Chondrocyte (in vitro differentiated cells): Measurements from ENCODE around the gene NBAS. TPM values are rescaled to one million over a fixed set of nuclear protein-coding genes. Genes with fewer than 3 reads are reported as not detected.

Source experiments
- DNase-seq: peaks from one replicate; pipeline ENCODE4 v3.0.0; 2021; ENCODE audit warnings: mixed read lengths, low spot score
- H3K27ac Mint-ChIP-seq: one replicate; pipeline ENCODE4 v1.8.0; 2021; ENCODE audit warnings: mild to moderate bottlenecking, moderate library complexity, mixed read lengths; ENCODE audit not compliant: unreplicated experiment
- H3K27me3 Mint-ChIP-seq: 2 replicates; pipeline ENCODE4 v1.8.0; 2021; ENCODE audit warnings: low read depth, mixed read lengths
- H3K36me3 Mint-ChIP-seq: 2 replicates; pipeline ENCODE4 v1.8.0; 2021; ENCODE audit warnings: low read depth, mixed read lengths
- H3K4me1 Mint-ChIP-seq: 2 replicates; pipeline ENCODE4 v1.8.0; 2021; ENCODE audit warnings: low read depth, mild to moderate bottlenecking, mixed read lengths
- H3K4me3 Mint-ChIP-seq: one replicate; pipeline ENCODE4 v1.8.0; 2021; ENCODE audit warnings: mild to moderate bottlenecking, moderate library complexity, mixed read lengths; ENCODE audit not compliant: unreplicated experiment
- H3K9me3 Mint-ChIP-seq: 2 replicates; pipeline ENCODE4 v1.8.0; 2021; ENCODE audit warnings: low read depth, mixed read lengths
- CTCF ChIP-seq: fragments of 200-600 bp; sonication (generic); IDR thresholded peaks from 2 replicates; pipeline ENCODE4 v1.5.0; 2021; ENCODE audit warnings: antibody characterized with exemption, mild to moderate bottlenecking, moderate library complexity
- total RNA-seq: library from RNA; stranded (reverse); gene quantifications from 3 replicates; pipeline ENCODE4 v1.2.1, GENCODE V29; 2021

Gene NBAS
- total RNA-seq, 1 donor from 2014 or later: 47.6 TPM

DNA sequence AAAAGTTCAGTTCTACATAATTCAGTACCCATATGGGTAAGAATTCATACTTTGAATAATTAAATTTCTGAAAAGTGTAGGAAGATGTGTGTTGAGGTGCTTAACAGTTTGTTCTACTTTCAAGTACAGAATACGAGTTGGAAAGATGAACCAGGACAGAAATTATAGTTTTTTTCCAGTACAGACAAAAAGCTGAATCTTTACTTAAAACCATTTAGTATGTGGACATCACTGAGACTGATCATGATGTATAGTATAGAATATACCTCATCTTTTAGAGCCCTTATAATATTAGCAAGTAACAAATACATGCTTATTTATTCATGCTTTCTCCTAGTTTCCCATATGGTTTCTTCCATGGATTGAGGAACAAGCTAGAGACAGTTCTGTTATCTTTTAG, 40.5 kb upstream of the NBAS start:
- Mint-ChIP-seq H3K4me1 (no peaks in the 10 kb centered on the region), H3K27ac (no peak overlapping the region), H3K9me3 (no peaks in the 10 kb centered on the region), H3K36me3 (peaks cover 46% of the 10 kb centered on the region), H3K27me3 (no peaks in the 10 kb centered on the region), H3K4me3 (no peak overlapping the region)
- DNase-seq: no peak
- no peak for TF ChIP-seq CTCF

GRCh38 chr2:15599994-15600393, 38.9 kb upstream of the NBAS start:
- H3K36me3 Mint-ChIP-seq: peaks cover 51% of the 10 kb centered on the region

DNA sequence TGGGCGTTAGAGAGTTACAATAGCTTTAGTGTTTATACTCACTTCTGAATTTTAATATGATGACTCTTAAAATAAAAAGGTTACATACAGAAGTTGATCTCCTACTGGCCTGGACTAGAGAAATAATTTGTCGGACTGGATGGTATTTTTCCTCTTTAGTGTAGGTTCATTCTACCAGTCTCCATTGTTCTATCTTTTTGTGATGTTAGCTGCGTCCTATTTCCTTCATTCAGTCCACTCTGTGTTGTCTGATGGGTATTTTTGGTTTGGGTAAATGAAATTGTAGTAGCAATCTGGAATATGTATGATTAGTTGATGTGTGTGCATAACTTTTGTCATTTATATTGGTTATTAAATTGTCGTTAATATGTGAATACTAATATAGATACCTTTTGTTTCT, 35.8 kb upstream of the NBAS start:
- no peak for DNase-seq
- no peak overlapping the region for H3K27ac Mint-ChIP-seq
- no peak for TF ChIP-seq CTCF
- no peaks in the 10 kb centered on the region for H3K27me3 Mint-ChIP-seq
- peaks cover 33% of the 10 kb centered on the region for H3K36me3 Mint-ChIP-seq
- H3K4me3 Mint-ChIP-seq: no peak overlapping the region
- peaks cover 21% of the 10 kb centered on the region for H3K4me1 Mint-ChIP-seq
- H3K9me3 Mint-ChIP-seq: no peaks in the 10 kb centered on the region

More at GRCh38 chr2:15599994-15600393, 38.9 kb upstream of the NBAS start:
- Mint-ChIP-seq H3K27me3 (no peaks in the 10 kb centered on the region), H3K4me1 (no peaks in the 10 kb centered on the region), H3K27ac (no peak overlapping the region), H3K9me3 (no peaks in the 10 kb centered on the region), H3K4me3 (no peak overlapping the region)
- DNase-seq: no peak
- TF ChIP-seq CTCF: no peak

GRCh38 chr2:15596350-15596749, 35.2 kb upstream of the NBAS start:
- DNase-seq: no peak
- no peaks in the 10 kb centered on the region for H3K27me3 Mint-ChIP-seq
- no peak overlapping the region for H3K4me3 Mint-ChIP-seq
- no peaks in the 10 kb centered on the region for H3K9me3 Mint-ChIP-seq
- H3K27ac Mint-ChIP-seq: no peak overlapping the region
- H3K36me3 Mint-ChIP-seq: peaks cover 31% of the 10 kb centered on the region
- TF ChIP-seq CTCF: no peak
- H3K4me1 Mint-ChIP-seq: peaks cover 24% of the 10 kb centered on the region

DNA sequence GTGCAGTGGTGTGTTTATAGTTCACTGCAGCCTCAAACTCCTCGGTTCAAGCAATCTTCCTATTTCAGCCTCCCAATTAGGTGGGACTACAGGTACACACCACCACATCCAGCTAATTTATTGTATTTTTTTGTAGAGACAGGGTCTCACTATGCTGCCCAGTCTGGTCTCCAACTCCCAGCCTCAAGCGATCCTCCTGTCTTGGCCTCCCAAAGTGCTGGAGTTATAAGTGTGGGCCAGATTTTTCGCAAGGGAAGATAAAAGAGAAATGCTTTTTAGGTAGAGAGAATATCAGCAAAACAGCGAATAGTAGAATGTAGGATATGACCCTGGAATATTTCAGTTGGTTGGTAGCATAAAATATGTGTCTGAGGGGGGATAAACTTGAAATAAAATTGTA, 34.8 kb upstream of the NBAS start:
- Mint-ChIP-seq H3K36me3 (peaks cover 27% of the 10 kb centered on the region), H3K4me1 (peaks cover 28% of the 10 kb centered on the region), H3K27ac (no peak overlapping the region), H3K9me3 (no peaks in the 10 kb centered on the region), H3K4me3 (no peak overlapping the region), H3K27me3 (no peaks in the 10 kb centered on the region)
- no peak for TF ChIP-seq CTCF
- DNase-seq: no peak
